ENCODE results near the gene GLIPR1.
"Not testable (repeated sequence)": the region's sequence is repeated elsewhere in the genome, so short reads cannot be mapped to it uniquely, and the experiment has no call there.

Gene GLIPR1

DNA sequence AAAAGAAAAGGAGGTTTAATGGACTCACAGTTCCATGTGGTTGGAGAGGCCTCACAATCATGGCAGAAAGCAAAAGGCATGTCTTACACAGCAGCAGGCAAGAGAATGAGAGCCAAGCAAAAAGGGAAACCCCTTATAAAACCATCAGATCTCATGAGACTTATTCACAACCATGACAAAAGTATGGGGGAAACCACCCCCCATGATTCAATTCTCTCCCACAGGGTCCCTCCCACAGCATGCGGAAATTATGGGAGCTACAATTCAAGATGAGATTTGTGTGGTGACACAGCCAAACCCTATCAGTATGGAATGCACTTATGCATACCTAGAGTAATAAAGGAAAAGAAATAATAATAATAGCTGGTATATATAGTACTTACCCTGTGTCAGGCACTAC is 4.5 kb upstream of the GLIPR1 start:
- DNase-seq = no peak

DNA sequence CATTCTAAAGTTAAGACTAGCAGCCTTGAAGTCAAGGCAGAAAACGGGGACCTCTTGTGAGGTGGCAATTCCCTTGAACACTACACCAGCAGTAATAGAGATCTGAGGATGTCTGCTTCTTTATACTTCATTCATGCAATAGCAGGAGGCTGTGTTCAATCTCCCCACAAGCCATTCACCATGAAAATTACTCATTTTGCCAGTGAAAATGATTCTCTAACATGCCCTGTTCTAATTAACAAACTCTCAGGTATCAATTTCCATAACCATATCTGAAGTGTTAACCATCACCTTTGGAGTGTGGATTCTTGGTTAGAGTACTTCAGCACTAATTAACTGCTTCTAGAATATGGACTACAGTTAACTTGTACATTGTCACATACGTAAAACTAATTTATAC is 3.4 kb upstream of the GLIPR1 start:
- DNase-seq = no peak

- DNase-seq = no peak
Measured at GRCh38 chr12:75478116-75478794, 2.3 kb upstream of the GLIPR1 start.

DNA sequence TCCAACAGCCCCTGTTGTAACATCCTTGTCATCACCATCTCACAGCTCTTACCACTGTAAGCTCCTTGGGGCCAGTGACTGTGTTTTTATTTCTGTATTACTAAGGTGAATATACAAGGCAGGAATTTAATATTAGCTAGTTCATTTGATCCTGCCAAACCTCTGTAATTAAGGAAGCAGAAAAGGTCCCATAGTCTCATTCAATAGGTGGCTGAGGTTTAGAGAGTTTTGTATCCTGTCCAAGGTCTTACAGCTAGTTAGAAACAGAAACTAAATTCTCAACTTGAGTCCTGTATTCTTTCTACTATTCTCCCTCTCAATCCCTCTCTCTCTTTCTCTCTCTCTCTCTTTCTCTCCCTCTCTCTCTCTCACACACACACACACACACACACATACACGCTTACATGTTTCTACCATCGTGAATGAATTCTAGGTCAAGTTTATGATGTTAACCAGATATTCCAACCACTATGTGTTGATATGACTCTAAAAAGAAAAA is 543 bp upstream of the GLIPR1 start:
- no peak for DNase-seq

DNA sequence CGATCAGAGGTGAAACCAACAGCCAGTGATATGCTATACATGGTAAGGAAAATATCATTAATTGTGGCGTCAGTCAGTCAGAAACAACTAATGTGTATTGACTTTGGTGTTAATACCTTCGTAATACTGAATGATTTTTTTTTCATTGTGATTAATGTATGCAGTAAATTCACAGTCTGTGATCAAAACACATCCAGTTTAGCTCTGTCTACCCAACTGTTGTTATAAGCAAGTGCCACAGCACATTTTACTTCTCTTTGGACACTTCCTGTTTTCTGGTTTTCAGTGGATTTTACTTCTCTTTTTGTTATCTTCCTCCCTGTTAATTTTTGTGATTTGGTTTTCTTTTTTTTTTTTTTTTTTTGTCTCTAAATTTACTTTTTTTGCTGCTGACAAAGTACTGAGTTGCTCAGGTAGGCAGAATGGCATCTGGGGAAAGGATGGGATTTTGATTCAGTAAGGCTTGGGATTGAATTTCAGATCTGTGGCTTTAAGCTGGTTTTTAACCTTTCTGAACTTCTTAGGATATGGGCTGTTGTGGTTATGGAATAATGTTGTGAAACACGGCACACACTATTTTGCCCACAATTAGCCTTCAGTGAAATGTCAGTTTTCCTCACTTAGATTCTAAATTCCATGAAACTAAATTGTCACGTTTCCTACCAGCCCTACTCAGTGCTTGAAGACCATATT is 604 bp downstream of the GLIPR1 start:
- no peak for DNase-seq

GRCh38 chr12:75481774-75482173 is 1.2 kb downstream of the GLIPR1 start:
- DNase-seq = no peak

GRCh38 chr12:75482646-75483045 is 2.1 kb downstream of the GLIPR1 start:
- DNase-seq = no peak

GRCh38 chr12:75483431-75483830 is 2.9 kb downstream of the GLIPR1 start:
- no peak for DNase-seq

DNA sequence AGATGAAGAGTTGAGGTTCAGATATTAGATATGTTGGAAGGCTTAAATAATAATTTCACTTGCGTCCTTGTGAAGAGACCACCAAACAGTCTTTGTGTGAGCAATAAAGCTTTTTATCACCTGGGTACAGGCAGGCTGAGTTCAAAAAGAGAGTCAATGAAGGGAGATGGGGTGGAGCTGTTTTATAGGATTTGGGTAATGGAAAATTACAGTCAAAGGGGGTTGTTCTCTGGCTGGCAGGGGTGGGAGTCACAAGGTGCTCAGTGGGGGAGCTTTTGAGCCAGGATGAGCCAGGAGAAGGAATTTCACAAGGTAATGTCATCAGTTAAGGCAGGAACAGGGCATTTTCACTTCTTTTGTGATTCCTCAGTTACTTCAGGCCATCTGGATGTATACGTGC is 3.9 kb downstream of the GLIPR1 start:
- DNase-seq = not testable (repeated sequence)

DNA sequence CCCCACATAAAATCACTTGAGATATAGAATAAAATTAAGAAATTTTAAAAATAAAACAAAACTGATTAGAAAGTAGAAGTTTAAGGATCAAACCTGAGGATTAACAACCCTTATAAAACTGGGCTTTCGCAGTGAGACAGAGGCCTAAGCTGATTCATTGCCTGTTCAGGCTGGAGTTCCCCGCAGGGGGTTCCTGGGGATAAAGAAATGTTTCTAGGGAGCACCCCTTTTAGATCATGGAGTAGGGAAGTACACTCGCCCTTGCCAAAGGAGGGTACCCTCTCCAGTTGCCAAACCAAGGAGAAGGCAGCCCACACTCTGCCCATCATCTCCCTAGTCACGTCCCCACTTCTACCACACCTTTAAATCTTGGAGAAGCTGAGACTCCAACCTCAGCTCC is 6.8 kb downstream of the GLIPR1 start:
- DNase-seq = no peak

- DNase-seq = no peak
Measured at GRCh38 chr12:75488553-75488952, 8.0 kb downstream of the GLIPR1 start.

DNA sequence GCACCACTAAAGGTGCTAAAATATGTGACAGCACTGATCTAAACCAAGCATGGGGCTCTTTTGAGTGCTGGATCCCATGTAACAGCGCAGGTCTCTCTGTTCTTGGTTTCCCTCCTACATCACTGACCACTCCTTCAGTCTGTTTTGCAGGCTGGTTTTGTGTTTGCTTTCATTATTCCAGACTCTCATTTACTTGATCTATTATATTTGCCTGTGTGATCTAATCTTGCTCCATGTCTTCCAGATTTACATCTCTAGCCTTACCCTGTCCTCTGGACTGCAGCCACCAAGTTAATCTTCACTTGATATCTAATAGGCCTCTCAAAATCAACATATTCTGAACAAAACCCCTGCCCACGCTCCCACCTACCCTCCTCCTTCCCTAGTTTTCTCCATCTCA is 8.6 kb downstream of the GLIPR1 start:
- no peak for DNase-seq

DNA sequence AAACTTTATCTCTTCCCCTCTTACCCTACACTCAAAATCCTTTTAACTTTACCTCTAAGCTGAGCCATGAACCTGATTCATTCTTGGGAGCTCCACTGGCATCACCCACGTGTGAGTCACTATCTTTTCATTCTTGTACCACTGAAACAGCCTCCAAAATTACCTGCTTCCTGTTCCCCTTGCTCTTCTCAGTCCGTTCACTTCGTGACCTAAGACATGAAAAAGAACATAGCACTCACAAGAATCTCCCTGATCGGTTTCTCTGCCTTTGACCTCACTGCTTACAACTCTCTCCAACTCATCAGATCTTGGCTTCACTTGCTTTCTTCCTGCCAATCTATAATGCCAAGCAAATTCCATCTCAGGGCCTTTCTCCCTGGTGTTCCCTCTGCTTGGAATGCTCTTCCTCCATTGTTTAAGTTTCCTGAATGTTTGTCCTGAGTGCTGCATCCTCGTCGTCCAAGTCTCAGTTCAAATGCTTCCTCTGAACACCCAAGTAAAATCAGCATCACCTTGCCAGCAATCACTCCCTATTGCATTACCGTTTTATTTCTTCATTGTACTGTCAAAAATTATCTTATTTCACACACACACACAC is 9.2 kb downstream of the GLIPR1 start:
- DNase-seq = no peak

DNA sequence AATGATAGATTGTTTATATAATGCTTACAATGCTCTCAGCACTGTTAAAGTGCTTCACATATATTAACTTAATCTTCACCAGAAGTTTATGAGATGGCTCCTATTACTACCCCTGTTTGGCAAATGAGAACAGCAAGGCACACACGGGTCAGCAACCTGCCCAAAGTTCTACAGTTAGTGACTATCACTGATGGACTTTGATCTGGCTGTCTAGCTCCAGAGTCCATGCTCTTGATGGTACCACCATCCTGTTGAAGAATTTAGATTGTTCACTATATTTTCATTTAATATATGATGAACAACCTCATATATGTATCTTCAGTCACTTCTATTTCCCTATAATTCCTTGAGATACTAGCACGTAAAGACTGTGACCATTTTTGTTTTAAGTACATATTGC is 10.6 kb downstream of the GLIPR1 start:
- DNase-seq = no peak

DNA sequence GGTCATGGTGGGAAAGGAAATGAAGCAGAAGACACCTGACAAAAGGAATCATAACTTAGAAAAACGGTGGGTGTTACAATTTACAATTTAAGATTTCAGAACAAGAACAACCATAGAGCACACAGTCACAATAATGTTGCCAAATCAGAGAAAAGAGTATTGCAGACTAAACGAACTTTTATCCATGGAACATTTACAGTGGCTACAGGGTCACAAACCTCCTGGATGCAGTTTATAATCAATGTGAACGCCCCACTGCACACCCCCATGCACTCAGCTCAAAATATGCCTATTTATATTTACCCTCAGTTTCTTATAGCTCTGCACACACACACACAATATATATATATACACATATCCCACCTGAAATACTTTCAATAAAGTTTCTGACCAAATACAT is 22.9 kb downstream of the GLIPR1 start:
- no peak for DNase-seq

DNA sequence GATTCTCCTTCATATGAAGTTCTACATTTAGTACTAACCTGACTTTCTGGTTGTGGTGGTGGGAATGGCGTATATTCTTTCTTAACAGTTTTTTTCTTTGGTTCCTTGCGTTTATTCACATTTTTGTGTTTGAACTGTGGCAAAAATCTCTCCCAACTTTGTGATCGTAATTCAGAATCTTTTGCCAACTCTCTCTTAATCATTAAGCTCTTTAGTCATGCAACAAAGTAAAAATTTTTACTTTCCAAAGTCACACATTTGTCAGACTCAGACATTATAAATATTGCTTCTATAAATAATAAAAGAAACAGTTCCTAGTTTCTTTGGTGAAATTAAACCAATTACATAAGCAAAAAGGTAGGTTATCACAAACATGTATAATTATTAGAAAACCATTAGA is 23.3 kb downstream of the GLIPR1 start:
- no peak for DNase-seq

GRCh38 chr12:75505706-75506312 is 25.3 kb downstream of the GLIPR1 start:
- no peak for DNase-seq

DNA sequence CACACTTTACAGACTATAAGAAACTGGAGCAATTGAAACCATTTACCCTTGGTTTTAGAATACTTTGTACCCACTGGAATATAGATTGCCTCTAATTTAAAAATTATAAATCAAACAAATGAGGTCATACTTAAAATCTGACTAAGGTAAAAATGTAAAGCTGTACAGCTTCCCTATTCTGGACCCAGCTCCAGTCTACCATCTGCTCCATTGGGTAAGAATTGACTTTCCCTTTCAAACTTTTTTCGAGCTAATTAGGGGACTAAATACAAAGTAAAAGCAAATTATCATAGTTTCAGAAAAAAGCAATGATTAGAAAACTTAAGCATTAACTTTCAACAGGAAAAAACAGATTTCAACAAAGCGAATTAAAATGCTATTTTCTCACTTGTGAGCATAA is 26.5 kb downstream of the GLIPR1 start:
- DNase-seq = no peak

DNA sequence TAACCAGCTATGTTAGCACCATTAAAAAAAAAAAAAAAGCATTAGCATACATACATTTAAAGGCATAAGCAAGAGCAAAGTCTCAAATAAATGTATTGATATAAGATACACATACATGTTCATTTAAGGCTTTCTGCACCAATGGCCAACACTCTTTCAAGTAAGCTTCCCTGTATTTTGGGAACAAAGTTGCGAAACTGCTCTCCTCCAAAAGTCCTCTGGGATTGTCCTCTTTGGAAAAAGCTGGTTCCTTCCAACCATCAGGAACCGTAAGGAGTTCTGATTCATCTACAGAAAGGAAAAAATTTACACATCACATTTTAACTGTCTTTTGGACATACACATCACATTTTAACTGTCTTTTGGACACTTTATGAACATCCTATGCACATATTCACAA is 27.6 kb downstream of the GLIPR1 start:
- DNase-seq = no peak

- no peak for DNase-seq
Measured at GRCh38 chr12:75509621-75510020, 29.1 kb downstream of the GLIPR1 start.

GRCh38 chr12:75511116-75512048 is 30.8 kb downstream of the GLIPR1 start, which contains the start of gene KRR1:
Gene KRR1, minus strand, starts transcription at chr12:75511609. Its CDS starts 12 bp downstream, at chr12:75511597.
- peak; percentile 89 for DNase-seq

DNA sequence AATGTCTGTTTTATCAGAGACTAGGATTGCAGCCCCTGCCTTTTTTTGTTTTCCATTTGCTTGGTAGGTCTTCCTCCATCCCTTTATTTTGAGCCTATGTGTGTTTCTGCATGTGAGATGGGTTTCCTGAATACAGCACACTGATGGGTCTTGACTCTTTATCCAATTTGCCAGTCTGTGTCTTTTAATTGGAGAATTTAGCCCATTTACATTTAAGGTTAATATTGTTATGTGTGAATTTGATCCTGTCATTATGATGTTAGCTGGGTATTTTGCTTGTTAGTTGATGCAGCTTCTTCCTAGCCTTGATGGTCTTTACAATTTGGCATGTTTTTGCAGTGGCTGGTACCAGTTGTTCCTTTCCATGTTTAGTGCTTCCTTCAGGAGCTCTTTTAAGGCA is 40.7 kb downstream of the GLIPR1 start:
- not testable (repeated sequence) for DNase-seq

- DNase-seq = not testable (repeated sequence)
Measured at GRCh38 chr12:75522124-75522523, 41.6 kb downstream of the GLIPR1 start.

Measured in activated CD8-positive, alpha-beta memory T cell treated with anti-CD3 and anti-CD28 coated beads for 24 hours (primary cell).